HepG2 (cell line): Measurements from ENCODE around the gene NEDD8. TPM values are rescaled to one million over a fixed set of nuclear protein-coding genes. Genes with fewer than 3 reads are reported as not detected.

Experiments
- ARID5B ChIP-seq: IDR thresholded peaks from 2 replicates; pipeline ENCODE4 v1.4.0; 2020; ENCODE audit warnings: mild to moderate bottlenecking, missing genetic modification reagents
- EP300 ChIP-seq, 3 experiments: sonication (generic) in 1 of 3; formaldehyde crosslinking in 1 of 3; IDR thresholded peaks; 2 replicates each; pipeline versions ENCODE4 v1.5.1 to v1.6.1; 2011 to 2020; ENCODE audit warnings: low read depth in 2 of 3, low read length in 2 of 3, borderline replicate concordance in 1 of 3, improper control_type of control experiment in 1 of 3, mild to moderate bottlenecking in 1 of 3, missing genetic modification reagents in 1 of 3, moderate library complexity in 1 of 3
- FOXJ3 ChIP-seq: sonication (generic); formaldehyde crosslinking; IDR thresholded peaks from 2 replicates; pipeline ENCODE4 v1.4.0; 2020; ENCODE audit warnings: missing genetic modification reagents, mild to moderate bottlenecking, borderline replicate concordance
- HBP1 ChIP-seq: IDR thresholded peaks from 2 replicates; pipeline ENCODE4 v1.6.1; 2016; ENCODE audit warnings: low read depth, control low read depth
- HNF1B ChIP-seq: sonication (generic); formaldehyde crosslinking; IDR thresholded peaks from 2 replicates; pipeline ENCODE4 v1.5.1; 2020; ENCODE audit warnings: mild to moderate bottlenecking, moderate library complexity, missing genetic modification reagents
- KDM3A ChIP-seq: IDR thresholded peaks from 2 replicates; pipeline ENCODE4 v1.6.1; 2018; ENCODE audit warnings: low read depth, missing compliant biosample characterization
- NFE2L1 ChIP-seq: sonication (generic); formaldehyde crosslinking; IDR thresholded peaks from 2 replicates; pipeline ENCODE4 v1.4.0; 2020; ENCODE audit warnings: missing genetic modification reagents, mild to moderate bottlenecking, borderline replicate concordance
- PAXIP1 ChIP-seq: sonication (generic); formaldehyde crosslinking; conservative IDR thresholded peaks from 2 replicates; pipeline ENCODE4 v1.4.0; 2020; ENCODE audit warnings: mild to moderate bottlenecking, missing genetic modification reagents, moderate library complexity
- TEAD3 ChIP-seq: optimal IDR thresholded peaks from 2 replicates; pipeline ENCODE3; 2016; ENCODE audit warnings: borderline replicate concordance
- ZBED4 ChIP-seq: sonication (generic); formaldehyde crosslinking; IDR thresholded peaks from 2 replicates; pipeline ENCODE4 v1.4.0; 2020; ENCODE audit warnings: missing genetic modification reagents, borderline replicate concordance
- ZBTB38 ChIP-seq: sonication (generic); formaldehyde crosslinking; IDR thresholded peaks from 2 replicates; pipeline ENCODE4 v1.5.1; 2020; ENCODE audit warnings: mild to moderate bottlenecking, missing genetic modification reagents
- polyA plus RNA-seq, 8 experiments: library from polyadenylated mRNA; depleted of rRNA in 3 of 8; stranded (reverse) in 7 of 8; unstranded in 1 of 8; fragments of >200 nt; fragmentation: Illumina TruSeq in 4 of 8; extraction: Trizol in 4 of 8; gene quantifications; 2 replicates each; pipeline versions ENCODE4 v1.2.1 to v1.2.3, GENCODE V29; 2011 to 2016; ENCODE audit warnings: low read depth in 4 of 8, missing spikeins in 1 of 8, mixed read lengths in 1 of 8; ENCODE audit not compliant: insufficient read depth in 1 of 8
- total RNA-seq, 5 experiments: library from RNA; depleted of rRNA; stranded (reverse); fragments of >200 nt; fragmentation: Illumina TruSeq; extraction: Trizol; gene quantifications; 2 replicates each; pipeline ENCODE4 v1.2.3, GENCODE V29; 2016; ENCODE audit warnings: low read depth in 1 of 5

NEDD8 gene
- total and polyA plus RNA-seq, 2 of the 13 experiments (the other 11 are each of a cell fraction or from before 2014, with no cell fraction given): 535 to 713 TPM

GRCh38 chr14:24255931-24256711 lies 24.0 kb upstream of the NEDD8 start (continued):
- TF ChIP-seq NFE2L1 (CRISPR knock-in tag) (0 out of 2 replicates have a peak, but pooled peaks have one; percentile 49), TEAD3 (CRISPR knock-in tag) (peak; percentile 23), EP300 (IDR thresholded peaks at IDR 0.05; ENCODE audit: low read depth in 2 of 2, low read length in 2 of 2) (peak in 1 of 2 experiments; percentile 46; a peak in 1 of 4 replicates), EP300 (CRISPR knock-in tag; IDR thresholded peaks at IDR 0.05; ENCODE audit: borderline replicate concordance) (no peak), HBP1 (CRISPR knock-in tag) (no peak), FOXJ3 (CRISPR knock-in tag) (0 out of 2 replicates have a peak, but pooled peaks have one; percentile 46), ZBTB38 (CRISPR knock-in tag) (peak; percentile 87; the same call in 1 of the 2 replicates), HNF1B (peak; percentile 73; the same call in 1 of the 2 replicates), KDM3A (CRISPR knock-in tag) (0 out of 2 replicates have a peak, but pooled peaks have one; percentile 16), PAXIP1 (CRISPR knock-in tag) (peak; percentile 92), ARID5B (CRISPR knock-in tag) (peak; percentile 39; the same call in 1 of the 2 replicates), ZBED4 (CRISPR knock-in tag) (peak; percentile 91; the same call in 1 of the 2 replicates)
